HFFc6 (cell line): Measurements from ENCODE around the gene SDHAF3. TPM values are rescaled to one million over a fixed set of nuclear protein-coding genes. Genes with fewer than 3 reads are reported as not detected.
"Not testable (repeated sequence)": the region's sequence is repeated elsewhere in the genome, so short reads cannot be mapped to it uniquely, and the experiment has no call there.

Source experiments
- DNase-seq: peaks from one replicate; pipeline ENCODE4 v3.0.0-alpha.2; 2018
- H3K27ac Mint-ChIP-seq: 2 replicates; pipeline ENCODE4 v1.8.0; 2020; ENCODE audit warnings: mild to moderate bottlenecking, mixed read lengths
- H3K27me3 Mint-ChIP-seq: 2 replicates; pipeline ENCODE4 v1.8.0; 2021; ENCODE audit warnings: mild to moderate bottlenecking, moderate library complexity, mixed read lengths; ENCODE audit not compliant: insufficient read depth
- H3K36me3 Mint-ChIP-seq: 2 replicates; pipeline ENCODE4 v1.8.0; 2021; ENCODE audit warnings: low read depth, mixed read lengths
- H3K4me1 Mint-ChIP-seq: 2 replicates; pipeline ENCODE4 v1.8.0; 2020; ENCODE audit warnings: low read depth, mixed read lengths
- H3K4me3 Mint-ChIP-seq: 2 replicates; pipeline ENCODE4 v1.8.0; 2020; ENCODE audit warnings: mild to moderate bottlenecking, moderate library complexity, mixed read lengths
- H3K9me3 Mint-ChIP-seq: 2 replicates; pipeline ENCODE4 v1.8.0; 2020; ENCODE audit warnings: mild to moderate bottlenecking, mixed read lengths
- total RNA-seq, 6 experiments: library from RNA; stranded (reverse); fragmentation: NEBNext Ultra II Directional; extraction: Animal tissue kit (Norgen Biotek cat#: 25700); gene quantifications; 2 replicates in 1 of 6; 3 replicates in 5 of 6; pipeline ENCODE4 v1.2.3, GENCODE V29; 2021
- TF ChIP-seq, protein P1 (sequence below): fragments of 200-600 bp; sonication (generic); IDR thresholded peaks from 2 replicates; pipeline ENCODE4 v1.5.0; 2021; ENCODE audit warnings: antibody characterized with exemption, mild to moderate bottlenecking

SDHAF3 gene
- total RNA-seq, 6 experiments from 2014 or later, result 10.9 to 17.9 (median 14.8) TPM

- Mint-ChIP-seq H3K36me3 (no peaks in the 10 kb centered on the region), H3K27me3 (no peaks in the 10 kb centered on the region), H3K9me3 (no peaks in the 10 kb centered on the region), H3K27ac (no peak overlapping the region), H3K4me1 (no peaks in the 10 kb centered on the region), H3K4me3 (no peak overlapping the region)
- no peak for DNase-seq
- TF ChIP-seq, protein P1, sequence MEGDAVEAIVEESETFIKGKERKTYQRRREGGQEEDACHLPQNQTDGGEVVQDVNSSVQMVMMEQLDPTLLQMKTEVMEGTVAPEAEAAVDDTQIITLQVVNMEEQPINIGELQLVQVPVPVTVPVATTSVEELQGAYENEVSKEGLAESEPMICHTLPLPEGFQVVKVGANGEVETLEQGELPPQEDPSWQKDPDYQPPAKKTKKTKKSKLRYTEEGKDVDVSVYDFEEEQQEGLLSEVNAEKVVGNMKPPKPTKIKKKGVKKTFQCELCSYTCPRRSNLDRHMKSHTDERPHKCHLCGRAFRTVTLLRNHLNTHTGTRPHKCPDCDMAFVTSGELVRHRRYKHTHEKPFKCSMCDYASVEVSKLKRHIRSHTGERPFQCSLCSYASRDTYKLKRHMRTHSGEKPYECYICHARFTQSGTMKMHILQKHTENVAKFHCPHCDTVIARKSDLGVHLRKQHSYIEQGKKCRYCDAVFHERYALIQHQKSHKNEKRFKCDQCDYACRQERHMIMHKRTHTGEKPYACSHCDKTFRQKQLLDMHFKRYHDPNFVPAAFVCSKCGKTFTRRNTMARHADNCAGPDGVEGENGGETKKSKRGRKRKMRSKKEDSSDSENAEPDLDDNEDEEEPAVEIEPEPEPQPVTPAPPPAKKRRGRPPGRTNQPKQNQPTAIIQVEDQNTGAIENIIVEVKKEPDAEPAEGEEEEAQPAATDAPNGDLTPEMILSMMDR, result no peak
Measured at GRCh38 chr7:97167749-97168148, 50.3 kb downstream of the SDHAF3 start.

DNA sequence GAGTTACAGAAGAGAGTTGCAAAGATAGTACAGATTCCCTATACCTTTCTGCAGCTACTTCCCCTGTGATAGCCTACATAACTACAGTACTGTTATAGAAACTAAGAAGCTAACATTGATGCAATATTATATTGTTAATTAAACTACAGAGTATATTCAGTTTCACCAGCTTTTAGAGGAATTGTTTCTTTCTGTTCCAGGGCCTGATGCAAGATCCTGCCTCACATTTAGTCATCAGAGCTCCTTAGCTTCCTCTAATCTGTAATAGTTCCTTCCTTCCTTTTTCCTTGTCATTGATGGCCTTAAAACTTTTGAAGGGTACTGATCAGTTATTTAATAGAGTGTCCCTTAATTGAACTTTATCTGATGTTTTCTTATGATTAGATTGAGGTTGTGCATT, 56.8 kb downstream of the SDHAF3 start:
- TF ChIP-seq, protein P1, result no peak
- Mint-ChIP-seq H3K27ac (no peak overlapping the region), H3K9me3 (no peaks in the 10 kb centered on the region), H3K27me3 (no peaks in the 10 kb centered on the region), H3K36me3 (no peaks in the 10 kb centered on the region), H3K4me1 (peaks cover 2% of the 10 kb centered on the region), H3K4me3 (no peak overlapping the region)
- no peak for DNase-seq

- H3K27ac Mint-ChIP-seq, result no peak overlapping the region
- H3K4me1 Mint-ChIP-seq, result peaks cover 8% of the 10 kb centered on the region
- no peak overlapping the region for H3K4me3 Mint-ChIP-seq
- TF ChIP-seq, protein P1, result peak; percentile 92
- H3K9me3 Mint-ChIP-seq, result no peaks in the 10 kb centered on the region
- DNase-seq, result peak; percentile 45
- no peaks in the 10 kb centered on the region for H3K27me3 Mint-ChIP-seq
- H3K36me3 Mint-ChIP-seq, result no peaks in the 10 kb centered on the region
Measured at GRCh38 chr7:97179454-97180104, 62.1 kb downstream of the SDHAF3 start.

GRCh38 chr7:97187067-97187466, 69.6 kb downstream of the SDHAF3 start:
- Mint-ChIP-seq H3K27ac (no peak overlapping the region), H3K27me3 (peaks cover 2% of the 10 kb centered on the region; the same call in 1 of the 2 replicates), H3K36me3 (no peaks in the 10 kb centered on the region), H3K4me3 (no peak overlapping the region), H3K4me1 (peaks cover 7% of the 10 kb centered on the region), H3K9me3 (no peaks in the 10 kb centered on the region)
- peak; percentile 46 for DNase-seq
- TF ChIP-seq, protein P1, result no peak

GRCh38 chr7:97196174-97196573, 78.7 kb downstream of the SDHAF3 start:
- DNase-seq, H3K4me1 Mint-ChIP-seq, H3K36me3 Mint-ChIP-seq, H3K4me3 Mint-ChIP-seq, H3K27me3 Mint-ChIP-seq, H3K9me3 Mint-ChIP-seq, H3K27ac Mint-ChIP-seq: not testable (repeated sequence)

- no peaks in the 10 kb centered on the region for H3K4me1 Mint-ChIP-seq
- H3K27me3 Mint-ChIP-seq, result peaks cover 1% of the 10 kb centered on the region; the same call in 1 of the 2 replicates
- no peaks in the 10 kb centered on the region for H3K36me3 Mint-ChIP-seq
- H3K27ac Mint-ChIP-seq, result no peak overlapping the region
- no peaks in the 10 kb centered on the region; the same call in 1 of the 2 replicates for H3K9me3 Mint-ChIP-seq
- H3K4me3 Mint-ChIP-seq, result no peak overlapping the region
- no peak for DNase-seq
- TF ChIP-seq, protein P1, result no peak
Measured at GRCh38 chr7:97198596-97198995, 81.1 kb downstream of the SDHAF3 start.
